CD8-positive, alpha-beta memory T cell (primary cell): Measurements from ENCODE around the gene SLC17A4. TPM values are rescaled to one million over a fixed set of nuclear protein-coding genes. Genes with fewer than 3 reads are reported as not detected.

ENCODE experiments used
- CTCF ChIA-PET: fragments of 350-600 bp; sonication (Branson Sonifier 250); formaldehyde crosslinking; loops from one replicate; lab custom pipeline; 2021; ENCODE audit warnings: antibody characterized with exemption; lab: Charles Lee
- POLR2A ChIA-PET: fragments of 350-600 bp; sonication (Branson Sonifier 250); formaldehyde crosslinking; loops from one replicate; lab custom pipeline; 2021; ENCODE audit warnings: antibody characterized with exemption; lab: Charles Lee
- DNase-seq, 5 donors: peaks; one replicate each; pipeline versions ENCODE4 v3.0.0 to v3.0.0-alpha.2; 2020 to 2022; ENCODE audit warnings: mixed read lengths in 1 of 5
- H3K27ac ChIP-seq: one replicate; pipeline ENCODE4 v1.7.0; 2013; ENCODE audit warnings: low read depth, mild to moderate bottlenecking, low read length, moderate library complexity
- H3K27me3 ChIP-seq: 2 replicates; pipeline ENCODE4 v1.7.0; 2013; ENCODE audit warnings: low read length, mild to moderate bottlenecking; ENCODE audit not compliant: insufficient read depth, poor library complexity, severe bottlenecking
- H3K36me3 ChIP-seq: 2 replicates; pipeline ENCODE4 v1.7.0; 2013; ENCODE audit warnings: mild to moderate bottlenecking, low read length, moderate library complexity; ENCODE audit not compliant: insufficient read depth
- H3K4me1 ChIP-seq: 2 replicates; pipeline ENCODE4 v1.7.0; 2013; ENCODE audit warnings: mild to moderate bottlenecking, low read length, moderate library complexity; ENCODE audit not compliant: insufficient read depth
- H3K4me3 ChIP-seq: 2 replicates; pipeline ENCODE4 v1.7.0; 2013; ENCODE audit warnings: mild to moderate bottlenecking, low read length
- H3K9me3 ChIP-seq: 2 replicates; pipeline ENCODE4 v1.7.0; 2013; ENCODE audit warnings: mild to moderate bottlenecking, low read length
- H3K27ac Mint-ChIP-seq, 8 donors: one replicate each; pipeline ENCODE4 v1.8.0; 2020 to 2021; ENCODE audit warnings: mixed read lengths in 8 of 8, mild to moderate bottlenecking in 6 of 8, inconsistent platforms in 3 of 8, moderate library complexity in 3 of 8
- H3K27me3 Mint-ChIP-seq, 2 donors: one replicate each; pipeline ENCODE4 v1.8.0; 2020 to 2021; ENCODE audit warnings: mixed read lengths in 2 of 2, mild to moderate bottlenecking in 1 of 2, moderate library complexity in 1 of 2
- H3K36me3 Mint-ChIP-seq, 3 donors: one replicate each; pipeline ENCODE4 v1.8.0; 2020 to 2021; ENCODE audit warnings: mixed read lengths in 3 of 3, inconsistent platforms in 1 of 3, mild to moderate bottlenecking in 1 of 3
- H3K4me1 Mint-ChIP-seq, 3 donors: one replicate each; pipeline ENCODE4 v1.8.0; 2020 to 2021; ENCODE audit warnings: mixed read lengths in 3 of 3, inconsistent platforms in 1 of 3, mild to moderate bottlenecking in 1 of 3
- H3K4me3 Mint-ChIP-seq, 7 donors: one replicate each; pipeline ENCODE4 v1.8.0; 2020 to 2021; ENCODE audit warnings: mixed read lengths in 7 of 7, mild to moderate bottlenecking in 6 of 7, moderate library complexity in 4 of 7, inconsistent platforms in 2 of 7
- H3K9me3 Mint-ChIP-seq, 5 donors: one replicate each; pipeline ENCODE4 v1.8.0; 2020 to 2022; ENCODE audit warnings: mixed read lengths in 5 of 5, mild to moderate bottlenecking in 3 of 5, moderate library complexity in 2 of 5, inconsistent platforms in 1 of 5
- polyA plus RNA-seq: library from polyadenylated mRNA; unstranded; fragments of 300-500 nt; fragmentation: Illumina TruSeq; gene quantifications from one replicate; pipeline ENCODE4 v1.2.3, GENCODE V29; 2021
- total RNA-seq, 2 experiments: library from RNA; stranded (reverse); gene quantifications; one replicate each; pipeline ENCODE4 v1.2.3, GENCODE V29; 2021

Gene SLC17A4
- total and polyA plus RNA-seq, 3 experiments from 2014 or later, result not detected

GRCh38 chr6:25717866-25718740 lies 36.4 kb upstream of the SLC17A4 start:
- Mint-ChIP-seq H3K4me1 (no peaks in the 10 kb centered on the region), H3K36me3 (no peaks in the 10 kb centered on the region), H3K27me3 (peaks cover 8 to 26% of the 10 kb centered on the region in 2 donors), H3K27ac (no peak overlapping the region), H3K4me3 (no peak overlapping the region), H3K9me3 (no peaks in the 10 kb centered on the region)
- H3K9me3 ChIP-seq, result no peaks in the 10 kb centered on the region
- CTCF ChIA-PET, result interaction anchor here (0.8 to 1.3 kb wide), 2 partner anchors 9 to 16 kb away, joined by 3 read pairs; no protein-coding TSS in a partner anchor
- POLR2A ChIA-PET, result no interaction called here
- H3K36me3 ChIP-seq, result no peaks in the 10 kb centered on the region
- DNase-seq, result peak in 1 of 5 donors; percentile 5
- H3K27ac ChIP-seq, result no peak overlapping the region
- no peaks in the 10 kb centered on the region for H3K4me1 ChIP-seq
- no peak overlapping the region for H3K4me3 ChIP-seq
- H3K27me3 ChIP-seq, result peaks cover 3% of the 10 kb centered on the region

GRCh38 chr6:25726122-25726911 lies 28.2 kb upstream of the SLC17A4 start:
- CTCF ChIA-PET, result no interaction called here
- DNase-seq, result no peak
- H3K36me3 ChIP-seq, result no peaks in the 10 kb centered on the region
- H3K36me3 Mint-ChIP-seq, result no peaks in the 10 kb centered on the region
- no peaks in the 10 kb centered on the region for H3K4me1 Mint-ChIP-seq
- peaks cover 11 to 46% of the 10 kb centered on the region in 2 donors for H3K27me3 Mint-ChIP-seq
- no peaks in the 10 kb centered on the region for H3K9me3 ChIP-seq
- no peak overlapping the region for H3K27ac ChIP-seq
- H3K27me3 ChIP-seq, result no peaks in the 10 kb centered on the region
- H3K4me1 ChIP-seq, result no peaks in the 10 kb centered on the region
- no peak overlapping the region for H3K27ac Mint-ChIP-seq
- H3K4me3 Mint-ChIP-seq, result no peak overlapping the region
- H3K4me3 ChIP-seq, result no peak overlapping the region
- no peaks in the 10 kb centered on the region for H3K9me3 Mint-ChIP-seq
- POLR2A ChIA-PET, result no interaction called here

GRCh38 chr6:25727028-25727427 lies 27.5 kb upstream of the SLC17A4 start:
- H3K4me3 ChIP-seq, result no peak overlapping the region
- POLR2A ChIA-PET, result no interaction called here
- H3K36me3 Mint-ChIP-seq, result no peaks in the 10 kb centered on the region

GRCh38 chr6:25730907-25731306 lies 23.6 kb upstream of the SLC17A4 start:
- no peak for DNase-seq
- Mint-ChIP-seq H3K36me3 (no peaks in the 10 kb centered on the region), H3K9me3 (no peaks in the 10 kb centered on the region), H3K27ac (no peak overlapping the region), H3K4me3 (no peak overlapping the region), H3K27me3 (peaks cover 16 to 68% of the 10 kb centered on the region in 2 donors), H3K4me1 (no peaks in the 10 kb centered on the region)
- ChIA-PET CTCF (interaction anchor here (1.1 to 1.8 kb wide), 2 partner anchors 10 to 160 kb away, joined by 3 to 6 read pairs; no protein-coding TSS in a partner anchor), POLR2A (no interaction called here)
- Histone ChIP-seq H3K4me1 (no peaks in the 10 kb centered on the region), H3K27ac (no peak overlapping the region), H3K36me3 (no peaks in the 10 kb centered on the region), H3K4me3 (no peak overlapping the region), H3K27me3 (no peaks in the 10 kb centered on the region), H3K9me3 (no peaks in the 10 kb centered on the region)

More at GRCh38 chr6:25727028-25727427, 27.5 kb upstream of the SLC17A4 start:
- Histone ChIP-seq H3K4me1 (no peaks in the 10 kb centered on the region), H3K27me3 (no peaks in the 10 kb centered on the region), H3K27ac (no peak overlapping the region), H3K36me3 (no peaks in the 10 kb centered on the region), H3K9me3 (no peaks in the 10 kb centered on the region)
- H3K4me1 Mint-ChIP-seq, result no peaks in the 10 kb centered on the region
- no peaks in the 10 kb centered on the region for H3K9me3 Mint-ChIP-seq
- DNase-seq, result no peak
- H3K27me3 Mint-ChIP-seq, result peaks cover 12 to 53% of the 10 kb centered on the region in 2 donors
- CTCF ChIA-PET, result no interaction called here
- no peak overlapping the region for H3K27ac Mint-ChIP-seq
- no peak overlapping the region for H3K4me3 Mint-ChIP-seq

GRCh38 chr6:25731721-25732120 lies 22.8 kb upstream of the SLC17A4 start:
- POLR2A ChIA-PET, result no interaction called here
- CTCF ChIA-PET, result interaction anchor here (1.1 to 1.8 kb wide), 2 partner anchors 11 to 159 kb away, joined by 3 to 6 read pairs; no protein-coding TSS in a partner anchor
- Mint-ChIP-seq H3K27ac (no peak overlapping the region), H3K4me1 (no peaks in the 10 kb centered on the region), H3K36me3 (peaks cover 0 to 2% (median 0%) of the 10 kb centered on the region in 3 donors), H3K27me3 (peaks cover 20 to 73% of the 10 kb centered on the region in 2 donors), H3K9me3 (peaks cover 0 to 6% (median 2%) of the 10 kb centered on the region in 5 donors), H3K4me3 (no peak overlapping the region)
- H3K27me3 ChIP-seq, result no peaks in the 10 kb centered on the region
- H3K4me1 ChIP-seq, result no peaks in the 10 kb centered on the region
- no peaks in the 10 kb centered on the region for H3K9me3 ChIP-seq
- no peak for DNase-seq
- H3K27ac ChIP-seq, result no peak overlapping the region
- H3K4me3 ChIP-seq, result no peak overlapping the region
- H3K36me3 ChIP-seq, result no peaks in the 10 kb centered on the region

- Histone ChIP-seq H3K36me3 (no peaks in the 10 kb centered on the region), H3K9me3 (no peaks in the 10 kb centered on the region), H3K4me3 (no peak overlapping the region), H3K4me1 (no peaks in the 10 kb centered on the region), H3K27ac (no peak overlapping the region), H3K27me3 (no peaks in the 10 kb centered on the region)
- Mint-ChIP-seq H3K36me3 (peaks cover 0 to 3% (median 2%) of the 10 kb centered on the region in 3 donors), H3K27me3 (peaks cover 26 to 78% of the 10 kb centered on the region in 2 donors), H3K9me3 (peaks cover 4 to 13% (median 9%) of the 10 kb centered on the region in 5 donors), H3K27ac (no peak overlapping the region), H3K4me3 (no peak overlapping the region), H3K4me1 (no peaks in the 10 kb centered on the region)
- DNase-seq, result no peak
- ChIA-PET CTCF (no interaction called here), POLR2A (no interaction called here)
Observed at GRCh38 chr6:25732468-25733198, 21.9 kb upstream of the SLC17A4 start.

GRCh38 chr6:25735261-25735660 lies 19.3 kb upstream of the SLC17A4 start:
- peaks cover 25 to 80% of the 10 kb centered on the region in 2 donors for H3K27me3 Mint-ChIP-seq
- ChIA-PET POLR2A (no interaction called here), CTCF (interaction anchor here (2.9 kb wide), 1 partner anchor 15 kb away, joined by 9 read pairs; no protein-coding TSS in a partner anchor)
- no peak for DNase-seq
- no peaks in the 10 kb centered on the region for H3K27me3 ChIP-seq
- H3K9me3 Mint-ChIP-seq, result peaks cover 4 to 13% (median 9%) of the 10 kb centered on the region in 5 donors
- no peaks in the 10 kb centered on the region for H3K4me1 Mint-ChIP-seq
- H3K36me3 ChIP-seq, result no peaks in the 10 kb centered on the region
- H3K9me3 ChIP-seq, result no peaks in the 10 kb centered on the region
- no peak overlapping the region for H3K4me3 ChIP-seq
- no peak overlapping the region for H3K27ac ChIP-seq
- H3K36me3 Mint-ChIP-seq, result peaks cover 0 to 6% (median 2%) of the 10 kb centered on the region in 3 donors
- no peak overlapping the region for H3K27ac Mint-ChIP-seq
- no peaks in the 10 kb centered on the region for H3K4me1 ChIP-seq
- H3K4me3 Mint-ChIP-seq, result no peak overlapping the region
